Raji (cell line): Measurements from ENCODE around the gene ADGRL3.

Experiments
- POLR2A ChIP-seq: IDR thresholded peaks from 2 replicates; pipeline ENCODE4 v1.6.1; 2011; ENCODE audit warnings: low read depth, low read length, control low read depth; ENCODE audit not compliant: insufficient read depth

The ADGRL3 gene

GRCh38 chr4:61909031-61909430 lies 708.9 kb downstream of the ADGRL3 start:
- TF ChIP-seq POLR2A: no peak

GRCh38 chr4:61911313-61911756 lies 711.2 kb downstream of the ADGRL3 start:
- TF ChIP-seq POLR2A: no peak

GRCh38 chr4:61913619-61914018 lies 713.5 kb downstream of the ADGRL3 start:
- no peak for TF ChIP-seq POLR2A

GRCh38 chr4:61915501-61915900 lies 715.4 kb downstream of the ADGRL3 start:
- no peak for TF ChIP-seq POLR2A

- no peak for TF ChIP-seq POLR2A
These were observed 718.4 kb downstream of the ADGRL3 start for GRCh38 chr4:61918507-61918906.

GRCh38 chr4:61918987-61919386 lies 718.9 kb downstream of the ADGRL3 start:
- no peak for TF ChIP-seq POLR2A

GRCh38 chr4:61919561-61919960 lies 719.4 kb downstream of the ADGRL3 start:
- TF ChIP-seq POLR2A: no peak

GRCh38 chr4:61921920-61922319 lies 721.8 kb downstream of the ADGRL3 start:
- no peak for TF ChIP-seq POLR2A

GRCh38 chr4:61922766-61923165 lies 722.6 kb downstream of the ADGRL3 start:
- no peak for TF ChIP-seq POLR2A

GRCh38 chr4:61923179-61923578 lies 723.1 kb downstream of the ADGRL3 start:
- TF ChIP-seq POLR2A: no peak

GRCh38 chr4:61924131-61924530 lies 724.0 kb downstream of the ADGRL3 start:
- TF ChIP-seq POLR2A: no peak

GRCh38 chr4:61933527-61933926 lies 733.4 kb downstream of the ADGRL3 start:
- no peak for TF ChIP-seq POLR2A

GRCh38 chr4:61934198-61934597 lies 734.1 kb downstream of the ADGRL3 start:
- TF ChIP-seq POLR2A: no peak

GRCh38 chr4:61938250-61938846 lies 738.2 kb downstream of the ADGRL3 start:
- no peak for TF ChIP-seq POLR2A

GRCh38 chr4:61950625-61951024 lies 750.5 kb downstream of the ADGRL3 start:
- no peak for TF ChIP-seq POLR2A

GRCh38 chr4:61953386-61953785 lies 753.3 kb downstream of the ADGRL3 start:
- no peak for TF ChIP-seq POLR2A

- TF ChIP-seq POLR2A: no peak
These were observed 758.5 kb downstream of the ADGRL3 start for GRCh38 chr4:61958591-61958990.
